ENCODE data around the gene OSBPL5.

The OSBPL5 gene

GRCh38 chr11:3148990-3149851 lies 15.9 kb downstream of the OSBPL5 start:
- peak overlapping the region in 1 of 2 donors; percentile 38 for H3K9ac ChIP-seq (ENCODE audit: low read depth in 1 of 2, low read length in 2 of 2)
- H3K4me1 ChIP-seq (ENCODE audit: control insufficient read depth in 1 of 2, insufficient read depth in 2 of 2, low read length in 2 of 2): peaks cover 42 to 51% of the 10 kb centered on the region in 2 donors
- H3K36me3 ChIP-seq (ENCODE audit: control insufficient read depth in 1 of 2, insufficient read depth in 2 of 2, low read length in 2 of 2): no peaks in the 10 kb centered on the region
- H3K27ac ChIP-seq (ENCODE audit: low read depth, low read length): no peak overlapping the region
- H3K4me3 ChIP-seq (ENCODE audit: low read depth in 1 of 2, low read length in 2 of 2): peak overlapping the region in 1 of 2 donors; percentile 40
- no peaks in the 10 kb centered on the region for H3K9me3 ChIP-seq (ENCODE audit: control insufficient read depth in 1 of 2, low read length in 2 of 2)
- no peaks in the 10 kb centered on the region for H3K27me3 ChIP-seq (ENCODE audit: control insufficient read depth in 1 of 2, insufficient read depth in 2 of 2, low read length in 2 of 2)

GRCh38 chr11:3148255-3148989 lies 16.7 kb downstream of the OSBPL5 start:
- H3K4me1 ChIP-seq (ENCODE audit: control insufficient read depth in 1 of 2, insufficient read depth in 2 of 2, low read length in 2 of 2): peaks cover 34 to 43% of the 10 kb centered on the region in 2 donors
- no peak overlapping the region for H3K9ac ChIP-seq (ENCODE audit: low read depth in 1 of 2, low read length in 2 of 2)
- H3K4me3 ChIP-seq (ENCODE audit: low read depth in 1 of 2, low read length in 2 of 2): peak overlapping the region in 1 of 2 donors; percentile 40
- no peaks in the 10 kb centered on the region for H3K27me3 ChIP-seq (ENCODE audit: control insufficient read depth in 1 of 2, insufficient read depth in 2 of 2, low read length in 2 of 2)
- H3K36me3 ChIP-seq (ENCODE audit: control insufficient read depth in 1 of 2, insufficient read depth in 2 of 2, low read length in 2 of 2): no peaks in the 10 kb centered on the region
- no peaks in the 10 kb centered on the region for H3K9me3 ChIP-seq (ENCODE audit: control insufficient read depth in 1 of 2, low read length in 2 of 2)
- no peak overlapping the region for H3K27ac ChIP-seq (ENCODE audit: low read depth, low read length)

- no peaks in the 10 kb centered on the region for H3K36me3 ChIP-seq (ENCODE audit: control insufficient read depth in 1 of 2, insufficient read depth in 2 of 2, low read length in 2 of 2)
- H3K4me1 ChIP-seq (ENCODE audit: control insufficient read depth in 1 of 2, insufficient read depth in 2 of 2, low read length in 2 of 2): peaks cover 26 to 36% of the 10 kb centered on the region in 2 donors
- H3K27ac ChIP-seq (ENCODE audit: low read depth, low read length): no peak overlapping the region
- no peak overlapping the region for H3K4me3 ChIP-seq (ENCODE audit: low read depth in 1 of 2, low read length in 2 of 2)
- no peaks in the 10 kb centered on the region for H3K9me3 ChIP-seq (ENCODE audit: control insufficient read depth in 1 of 2, low read length in 2 of 2)
- no peak overlapping the region for H3K9ac ChIP-seq (ENCODE audit: low read depth in 1 of 2, low read length in 2 of 2)
- no peaks in the 10 kb centered on the region for H3K27me3 ChIP-seq (ENCODE audit: control insufficient read depth in 1 of 2, insufficient read depth in 2 of 2, low read length in 2 of 2)
Measured at GRCh38 chr11:3147626-3148025, 17.5 kb downstream of the OSBPL5 start.

GRCh38 chr11:3147257-3147619 lies 17.9 kb downstream of the OSBPL5 start:
- H3K9ac ChIP-seq (ENCODE audit: low read depth in 1 of 2, low read length in 2 of 2): no peak overlapping the region
- H3K9me3 ChIP-seq (ENCODE audit: control insufficient read depth in 1 of 2, low read length in 2 of 2): no peaks in the 10 kb centered on the region
- no peaks in the 10 kb centered on the region for H3K27me3 ChIP-seq (ENCODE audit: control insufficient read depth in 1 of 2, insufficient read depth in 2 of 2, low read length in 2 of 2)
- H3K4me3 ChIP-seq (ENCODE audit: low read depth in 1 of 2, low read length in 2 of 2): no peak overlapping the region
- no peak overlapping the region for H3K27ac ChIP-seq (ENCODE audit: low read depth, low read length)
- no peaks in the 10 kb centered on the region for H3K36me3 ChIP-seq (ENCODE audit: control insufficient read depth in 1 of 2, insufficient read depth in 2 of 2, low read length in 2 of 2)
- H3K4me1 ChIP-seq (ENCODE audit: control insufficient read depth in 1 of 2, insufficient read depth in 2 of 2, low read length in 2 of 2): peaks cover 24 to 34% of the 10 kb centered on the region in 2 donors

- Histone ChIP-seq H3K4me1 (ENCODE audit: control insufficient read depth in 1 of 2, insufficient read depth in 2 of 2, low read length in 2 of 2) (peaks cover 24 to 30% of the 10 kb centered on the region in 2 donors), H3K9me3 (ENCODE audit: control insufficient read depth in 1 of 2, low read length in 2 of 2) (no peaks in the 10 kb centered on the region), H3K27ac (ENCODE audit: low read depth, low read length) (no peak overlapping the region), H3K4me3 (ENCODE audit: low read depth in 1 of 2, low read length in 2 of 2) (no peak overlapping the region), H3K27me3 (ENCODE audit: control insufficient read depth in 1 of 2, insufficient read depth in 2 of 2, low read length in 2 of 2) (no peaks in the 10 kb centered on the region), H3K36me3 (ENCODE audit: control insufficient read depth in 1 of 2, insufficient read depth in 2 of 2, low read length in 2 of 2) (no peaks in the 10 kb centered on the region), H3K9ac (ENCODE audit: low read depth in 1 of 2, low read length in 2 of 2) (no peak overlapping the region)
Measured at GRCh38 chr11:3146612-3147256, 18.4 kb downstream of the OSBPL5 start.

- no peak overlapping the region for H3K9ac ChIP-seq (ENCODE audit: low read depth in 1 of 2, low read length in 2 of 2)
- H3K9me3 ChIP-seq (ENCODE audit: control insufficient read depth in 1 of 2, low read length in 2 of 2): no peaks in the 10 kb centered on the region
- H3K36me3 ChIP-seq (ENCODE audit: control insufficient read depth in 1 of 2, insufficient read depth in 2 of 2, low read length in 2 of 2): no peaks in the 10 kb centered on the region
- H3K4me3 ChIP-seq (ENCODE audit: low read depth in 1 of 2, low read length in 2 of 2): no peak overlapping the region
- H3K27me3 ChIP-seq (ENCODE audit: control insufficient read depth in 1 of 2, insufficient read depth in 2 of 2, low read length in 2 of 2): no peaks in the 10 kb centered on the region
- no peak overlapping the region for H3K27ac ChIP-seq (ENCODE audit: low read depth, low read length)
- peaks cover 24 to 30% of the 10 kb centered on the region in 2 donors for H3K4me1 ChIP-seq (ENCODE audit: control insufficient read depth in 1 of 2, insufficient read depth in 2 of 2, low read length in 2 of 2)
Measured at GRCh38 chr11:3145206-3145520, 19.9 kb downstream of the OSBPL5 start.

GRCh38 chr11:3144296-3145205 lies 20.6 kb downstream of the OSBPL5 start:
- no peaks in the 10 kb centered on the region for H3K9me3 ChIP-seq (ENCODE audit: control insufficient read depth in 1 of 2, low read length in 2 of 2)
- H3K9ac ChIP-seq (ENCODE audit: low read depth in 1 of 2, low read length in 2 of 2): no peak overlapping the region
- no peak overlapping the region for H3K27ac ChIP-seq (ENCODE audit: low read depth, low read length)
- no peak overlapping the region for H3K4me3 ChIP-seq (ENCODE audit: low read depth in 1 of 2, low read length in 2 of 2)
- H3K4me1 ChIP-seq (ENCODE audit: control insufficient read depth in 1 of 2, insufficient read depth in 2 of 2, low read length in 2 of 2): peaks cover 22 to 25% of the 10 kb centered on the region in 2 donors
- no peaks in the 10 kb centered on the region for H3K36me3 ChIP-seq (ENCODE audit: control insufficient read depth in 1 of 2, insufficient read depth in 2 of 2, low read length in 2 of 2)
- no peaks in the 10 kb centered on the region for H3K27me3 ChIP-seq (ENCODE audit: control insufficient read depth in 1 of 2, insufficient read depth in 2 of 2, low read length in 2 of 2)

- peaks cover 14 to 18% of the 10 kb centered on the region in 2 donors for H3K4me1 ChIP-seq (ENCODE audit: control insufficient read depth in 1 of 2, insufficient read depth in 2 of 2, low read length in 2 of 2)
- H3K4me3 ChIP-seq (ENCODE audit: low read depth in 1 of 2, low read length in 2 of 2): no peak overlapping the region
- H3K27ac ChIP-seq (ENCODE audit: low read depth, low read length): no peak overlapping the region
- no peak overlapping the region for H3K9ac ChIP-seq (ENCODE audit: low read depth in 1 of 2, low read length in 2 of 2)
- H3K36me3 ChIP-seq (ENCODE audit: control insufficient read depth in 1 of 2, insufficient read depth in 2 of 2, low read length in 2 of 2): no peaks in the 10 kb centered on the region
- no peaks in the 10 kb centered on the region for H3K9me3 ChIP-seq (ENCODE audit: control insufficient read depth in 1 of 2, low read length in 2 of 2)
- no peaks in the 10 kb centered on the region for H3K27me3 ChIP-seq (ENCODE audit: control insufficient read depth in 1 of 2, insufficient read depth in 2 of 2, low read length in 2 of 2)
Measured at GRCh38 chr11:3143136-3143880, 21.8 kb downstream of the OSBPL5 start.

- Histone ChIP-seq H3K4me1 (ENCODE audit: control insufficient read depth in 1 of 2, insufficient read depth in 2 of 2, low read length in 2 of 2) (peaks cover 10 to 18% of the 10 kb centered on the region in 2 donors), H3K27ac (ENCODE audit: low read depth, low read length) (no peak overlapping the region), H3K36me3 (ENCODE audit: control insufficient read depth in 1 of 2, insufficient read depth in 2 of 2, low read length in 2 of 2) (no peaks in the 10 kb centered on the region), H3K27me3 (ENCODE audit: control insufficient read depth in 1 of 2, insufficient read depth in 2 of 2, low read length in 2 of 2) (no peaks in the 10 kb centered on the region), H3K9ac (ENCODE audit: low read depth in 1 of 2, low read length in 2 of 2) (no peak overlapping the region), H3K4me3 (ENCODE audit: low read depth in 1 of 2, low read length in 2 of 2) (no peak overlapping the region), H3K9me3 (ENCODE audit: control insufficient read depth in 1 of 2, low read length in 2 of 2) (no peaks in the 10 kb centered on the region)
Measured at GRCh38 chr11:3140291-3140603, 24.9 kb downstream of the OSBPL5 start.

Data from duodenal mucosa (tissue), 2 donors.